Stimulated activated CD4-positive, alpha-beta T cell treated with anti-CD3 and anti-CD28 coated beads, Interleukin-2, amount 100 ng/mL, for 4 hours (primary cell): ENCODE results near the gene CREBRF.
"Not testable (repeated sequence)": the region's sequence is repeated elsewhere in the genome, so short reads cannot be mapped to it uniquely, and the experiment has no call there.

ENCODE experiments used
- DNase-seq: peaks from one replicate; pipeline ENCODE4 v3.0.0-alpha.2; 2020; ENCODE audit warnings: low read depth

Gene CREBRF, protein sequence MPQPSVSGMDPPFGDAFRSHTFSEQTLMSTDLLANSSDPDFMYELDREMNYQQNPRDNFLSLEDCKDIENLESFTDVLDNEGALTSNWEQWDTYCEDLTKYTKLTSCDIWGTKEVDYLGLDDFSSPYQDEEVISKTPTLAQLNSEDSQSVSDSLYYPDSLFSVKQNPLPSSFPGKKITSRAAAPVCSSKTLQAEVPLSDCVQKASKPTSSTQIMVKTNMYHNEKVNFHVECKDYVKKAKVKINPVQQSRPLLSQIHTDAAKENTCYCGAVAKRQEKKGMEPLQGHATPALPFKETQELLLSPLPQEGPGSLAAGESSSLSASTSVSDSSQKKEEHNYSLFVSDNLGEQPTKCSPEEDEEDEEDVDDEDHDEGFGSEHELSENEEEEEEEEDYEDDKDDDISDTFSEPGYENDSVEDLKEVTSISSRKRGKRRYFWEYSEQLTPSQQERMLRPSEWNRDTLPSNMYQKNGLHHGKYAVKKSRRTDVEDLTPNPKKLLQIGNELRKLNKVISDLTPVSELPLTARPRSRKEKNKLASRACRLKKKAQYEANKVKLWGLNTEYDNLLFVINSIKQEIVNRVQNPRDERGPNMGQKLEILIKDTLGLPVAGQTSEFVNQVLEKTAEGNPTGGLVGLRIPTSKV

DNA sequence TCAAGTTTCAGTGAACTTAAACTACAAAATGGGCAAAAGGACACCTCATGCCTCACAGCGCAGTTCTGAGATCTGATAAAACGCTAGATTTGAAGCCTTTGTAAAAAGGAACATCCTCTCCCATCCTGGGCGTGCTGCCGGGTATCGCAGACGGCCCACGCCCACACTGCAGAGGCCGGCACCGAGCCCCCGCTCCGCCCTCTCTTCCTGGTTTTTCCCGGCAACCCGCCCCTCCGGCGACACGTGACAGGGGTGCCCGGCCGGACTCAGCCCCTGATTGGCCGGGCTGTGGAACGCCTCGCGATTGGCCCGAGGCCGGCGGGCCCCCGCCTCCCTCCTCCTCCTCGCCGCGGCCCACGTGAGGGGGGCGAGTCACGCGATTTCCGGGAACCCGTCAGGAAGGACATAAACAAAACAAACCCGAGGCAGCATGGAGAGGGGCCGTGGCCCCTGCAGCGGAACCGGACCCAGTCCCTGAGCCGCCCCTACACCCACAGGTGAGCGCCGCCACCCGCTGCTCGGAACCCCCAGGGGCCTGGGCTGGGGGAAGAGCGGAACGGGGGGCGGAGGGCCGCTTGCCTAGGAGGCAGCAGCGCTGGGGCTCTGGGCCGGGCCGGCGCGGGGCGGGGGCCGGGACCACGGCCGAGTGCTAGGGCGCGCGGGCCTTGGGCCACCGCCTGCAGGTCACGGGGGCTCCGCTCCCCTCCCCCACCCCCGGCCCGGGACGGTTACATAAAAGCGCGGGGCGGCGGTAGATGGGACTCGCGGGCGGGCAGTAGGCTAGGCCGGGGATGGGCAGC lies at the start of gene CREBRF:
Gene CREBRF, plus strand, starts transcription at position 370 of the 800 bp plus-strand sequence. CDS start 24,424 bp downstream, outside the sequence.
- peak; percentile 97 for DNase-seq

GRCh38 chr5:173010021-173010420 lies 46.1 kb upstream of the CREBRF start:
- no peak for DNase-seq

DNA sequence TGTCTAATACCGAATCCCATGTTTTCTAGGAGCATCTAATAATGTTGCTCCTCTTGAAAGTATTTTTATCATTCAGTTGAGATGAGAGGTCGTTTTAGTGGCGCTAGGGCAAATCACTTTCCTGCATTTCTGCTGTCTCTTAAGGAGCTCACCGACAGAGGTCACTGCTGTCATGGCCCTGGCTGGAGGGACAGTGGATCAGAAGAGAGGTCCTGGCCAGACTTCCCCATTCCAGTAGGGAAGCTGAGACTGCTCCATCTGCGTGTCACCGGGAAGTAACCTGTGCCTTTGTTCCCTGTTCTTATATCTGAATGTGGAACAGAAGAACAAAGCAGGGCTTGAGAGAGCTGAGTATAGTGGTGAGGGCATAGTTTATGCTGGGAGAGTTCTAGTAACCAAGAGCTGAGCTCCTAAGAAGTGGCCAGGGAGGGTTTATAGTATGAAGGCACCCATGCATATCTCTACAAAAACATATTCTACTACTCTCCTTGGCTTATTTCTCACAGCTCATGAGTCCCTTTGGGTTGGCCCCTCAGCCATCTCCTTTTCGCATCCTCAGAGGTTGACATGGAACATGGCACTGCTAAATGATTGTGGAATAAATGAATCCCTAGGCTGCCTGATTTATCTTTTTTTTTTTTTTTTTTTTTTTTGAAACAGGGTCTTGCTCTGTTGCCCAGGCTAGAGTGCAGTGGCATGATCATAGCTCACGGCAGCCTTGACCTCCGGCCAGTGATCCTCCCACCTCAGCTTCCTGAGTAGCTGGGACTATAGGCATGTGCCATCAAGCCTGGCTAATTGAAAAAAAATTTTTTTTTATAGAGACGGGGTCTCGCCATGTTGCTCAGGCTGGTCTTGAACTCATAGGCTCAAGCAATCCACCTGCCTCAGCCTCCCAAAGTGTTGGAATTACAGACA lies 45.3 kb upstream of the CREBRF start:
- DNase-seq, result no peak

- no peak for DNase-seq
These were observed 44.6 kb upstream of the CREBRF start for GRCh38 chr5:173011566-173011965.

- DNase-seq, result no peak
These were observed 43.3 kb upstream of the CREBRF start for GRCh38 chr5:173012882-173013281.

DNA sequence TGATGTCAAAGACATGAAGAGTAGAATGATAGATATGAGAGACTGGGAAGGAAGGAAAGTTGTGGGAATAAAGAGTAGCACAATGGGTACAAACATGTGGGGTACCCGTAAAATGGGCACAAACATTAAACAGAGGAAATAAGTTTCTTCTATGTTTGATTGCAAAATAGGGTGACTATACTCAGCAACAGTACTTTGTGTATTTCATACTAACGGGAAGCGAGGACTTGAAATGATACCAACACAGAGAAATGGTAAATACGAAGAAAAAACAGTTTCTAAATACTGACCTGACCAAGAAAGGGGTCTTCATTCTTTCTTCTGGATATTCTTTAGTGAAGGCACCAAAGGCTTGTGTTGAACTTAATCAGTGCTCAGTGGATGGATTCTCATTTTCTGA lies 41.5 kb upstream of the CREBRF start:
- DNase-seq, result no peak

DNA sequence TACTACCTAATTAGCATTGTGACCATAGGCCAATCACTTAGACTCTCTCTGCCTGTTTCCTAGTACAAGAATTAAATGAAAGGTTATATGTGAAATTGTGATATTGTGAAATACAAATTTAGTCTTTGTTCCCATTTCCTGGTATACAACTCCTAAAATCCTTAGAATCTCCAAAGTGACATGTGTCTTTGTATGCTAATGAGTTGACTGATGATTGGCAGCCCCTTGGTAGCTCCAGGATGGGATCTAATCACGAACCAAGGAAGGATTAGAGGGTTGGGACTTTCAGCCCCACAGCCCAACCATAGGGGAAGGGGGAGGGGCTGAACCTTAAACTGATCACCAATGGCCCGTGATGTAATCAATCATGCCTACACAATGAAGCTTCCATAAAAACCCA lies 41.0 kb upstream of the CREBRF start:
- no peak for DNase-seq

- DNase-seq, result no peak
These were observed 40.3 kb upstream of the CREBRF start for GRCh38 chr5:173015598-173016455.

DNA sequence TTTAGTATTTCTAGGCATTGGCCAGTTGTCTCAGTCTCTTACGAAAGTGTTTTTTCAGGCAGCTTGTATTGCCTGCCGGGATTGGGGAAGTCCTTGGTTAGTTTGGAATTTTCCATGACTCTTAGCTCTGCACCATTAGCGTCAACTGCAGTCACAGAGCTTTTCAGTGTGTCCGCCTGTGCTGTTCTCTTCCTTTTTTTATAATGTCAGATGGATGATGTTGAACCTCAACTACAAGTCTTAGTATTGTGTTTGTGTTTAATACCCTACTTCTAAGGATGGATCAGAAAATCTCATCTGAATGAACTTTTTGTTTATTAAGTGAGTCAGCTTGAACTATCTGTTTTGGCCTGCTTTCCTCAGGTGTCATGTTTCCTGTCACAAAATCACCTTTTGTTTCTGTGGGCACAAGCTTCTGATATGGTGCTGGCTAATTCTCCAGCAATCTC lies 39.5 kb upstream of the CREBRF start:
- DNase-seq, result no peak

DNA sequence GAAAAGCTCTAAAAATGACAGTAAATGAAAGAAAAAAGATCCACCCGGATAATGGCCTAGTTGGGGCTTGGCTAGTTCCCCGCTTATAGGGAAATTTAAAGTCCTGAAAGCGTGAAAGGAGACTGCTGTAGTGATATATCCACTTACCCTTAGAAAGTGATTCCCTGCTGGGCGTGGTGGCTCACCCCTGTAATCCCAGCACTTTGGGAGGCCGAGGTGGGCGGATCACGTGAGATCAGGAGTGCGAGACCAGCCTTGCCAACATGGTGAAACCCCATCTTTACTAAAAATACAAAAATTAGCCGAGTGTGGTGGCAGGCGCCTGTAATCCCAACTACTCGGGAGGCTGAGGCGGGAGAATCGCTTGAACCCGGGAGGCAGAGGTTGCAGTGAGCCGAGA lies 39.1 kb upstream of the CREBRF start:
- DNase-seq, result not testable (repeated sequence)

GRCh38 chr5:173018358-173018757 lies 37.8 kb upstream of the CREBRF start:
- DNase-seq, result no peak

DNA sequence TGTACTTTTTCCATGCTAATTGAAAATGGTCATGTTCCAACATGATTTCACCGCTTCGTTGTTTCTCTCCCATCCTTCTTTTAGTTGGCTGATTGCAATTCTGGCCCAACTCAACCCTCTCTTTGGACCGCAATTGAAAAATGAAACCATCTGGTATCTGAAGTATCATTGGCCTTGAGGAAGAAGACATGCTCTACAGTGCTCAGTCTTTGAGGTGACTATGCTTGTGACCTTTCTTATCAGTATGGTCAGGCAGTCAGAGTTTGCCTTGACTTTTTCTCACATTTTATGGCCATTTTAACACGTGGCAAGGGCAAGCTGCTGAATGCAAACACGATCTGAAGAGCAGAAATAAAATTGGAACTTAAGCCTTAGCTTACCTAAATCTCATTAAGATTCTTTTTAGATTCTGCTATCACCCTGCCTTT lies 36.0 kb upstream of the CREBRF start:
- DNase-seq, result no peak

GRCh38 chr5:173020643-173021042 lies 35.5 kb upstream of the CREBRF start:
- DNase-seq, result no peak

- DNase-seq, result no peak
These were observed 30.5 kb upstream of the CREBRF start for GRCh38 chr5:173025651-173026050.

- DNase-seq, result no peak
These were observed 28.2 kb upstream of the CREBRF start for GRCh38 chr5:173027905-173028304.

DNA sequence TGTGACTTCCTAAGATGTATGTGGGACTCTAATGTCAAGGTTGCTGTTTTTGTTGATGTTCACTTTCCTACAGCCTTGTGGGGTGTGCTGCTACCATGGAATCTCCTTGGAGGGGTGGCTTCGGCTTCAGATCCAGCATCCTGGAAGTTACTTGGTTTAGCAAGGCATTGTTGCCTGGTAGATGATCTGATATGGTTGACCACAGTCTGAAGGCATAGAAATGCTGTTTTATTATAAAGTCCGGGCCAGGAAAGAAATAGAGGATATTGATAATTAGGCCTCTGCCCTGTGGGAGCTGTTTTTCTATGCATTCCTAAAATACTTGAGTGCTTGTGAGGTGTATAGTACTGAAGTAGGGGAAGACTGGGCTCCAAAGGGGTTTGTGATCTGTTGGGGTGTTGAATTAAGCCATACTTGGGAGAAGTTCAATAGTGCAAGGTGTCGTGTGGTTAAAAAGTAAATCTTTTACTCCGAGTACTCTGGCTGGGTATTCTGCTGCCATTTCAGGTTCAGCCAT lies 27.3 kb upstream of the CREBRF start:
- DNase-seq, result no peak

DNA sequence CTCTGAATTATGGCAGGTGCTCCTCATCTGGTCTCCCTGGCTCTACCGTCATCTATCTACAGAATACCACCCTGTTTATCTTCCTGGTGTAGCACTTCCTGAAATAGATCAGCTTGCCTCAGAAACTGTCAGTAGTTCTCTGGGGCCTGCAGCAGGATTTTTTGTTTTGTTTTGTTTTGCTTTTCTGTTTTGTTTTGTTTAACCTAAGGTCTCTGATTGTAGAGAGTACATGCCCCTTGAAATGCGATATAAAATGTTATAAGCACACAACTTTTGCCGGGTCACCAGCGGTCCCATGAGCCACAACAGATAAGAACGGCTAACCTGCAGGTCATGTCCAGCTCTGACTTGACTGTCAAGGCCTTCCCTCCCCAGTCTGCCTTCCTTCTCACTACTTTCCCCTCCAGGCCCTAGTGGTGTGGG lies 26.6 kb upstream of the CREBRF start:
- DNase-seq, result no peak

DNA sequence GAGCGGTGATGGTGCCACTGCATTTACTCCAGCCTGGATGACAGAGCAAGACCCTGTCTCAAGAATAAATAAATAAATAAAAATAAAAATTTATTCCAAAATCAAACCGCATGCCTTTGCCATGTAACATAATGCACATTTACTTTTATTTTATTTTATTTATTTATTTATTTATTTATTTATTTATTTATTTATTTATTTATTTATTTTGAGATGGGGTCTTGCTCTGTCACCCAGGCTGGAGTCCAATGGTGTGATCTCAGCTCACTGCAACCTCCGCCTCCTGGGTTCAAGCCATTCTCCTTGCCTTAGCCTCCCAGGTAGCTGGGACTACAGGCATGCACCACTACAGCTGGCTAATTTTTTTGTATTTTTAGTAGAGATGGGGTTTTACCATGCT lies 24.1 kb upstream of the CREBRF start:
- not testable (repeated sequence) for DNase-seq

- no peak for DNase-seq
These were observed 23.4 kb upstream of the CREBRF start for GRCh38 chr5:173032730-173033129.

DNA sequence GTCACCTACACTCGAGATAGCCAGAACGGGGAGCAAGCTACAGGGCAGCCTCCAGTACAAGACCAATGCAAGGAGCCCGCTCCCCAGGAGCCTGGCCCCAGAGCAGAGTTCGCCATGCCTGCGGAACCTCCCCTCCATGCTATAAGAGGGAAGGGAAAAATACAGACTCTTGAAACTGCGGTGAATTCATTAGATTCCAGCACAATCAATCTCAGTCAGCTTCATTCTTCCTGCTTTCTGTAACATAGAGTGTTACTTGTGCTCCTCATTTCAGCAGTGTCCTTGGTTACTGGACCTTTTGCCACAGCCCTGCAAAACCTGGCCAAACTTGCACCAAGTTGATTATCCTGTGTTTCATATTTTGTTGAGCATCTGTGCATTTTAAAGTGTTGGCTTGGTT lies 22.2 kb upstream of the CREBRF start:
- DNase-seq, result no peak
